NK-92 (cell line): ENCODE data around the gene XPO4.

ENCODE experiments used
- DNase-seq: peaks from one replicate; lab custom pipeline; 2025; ENCODE audit not compliant: unreplicated experiment; lab: John Stamatoyannopoulos, UW

Gene XPO4

DNA sequence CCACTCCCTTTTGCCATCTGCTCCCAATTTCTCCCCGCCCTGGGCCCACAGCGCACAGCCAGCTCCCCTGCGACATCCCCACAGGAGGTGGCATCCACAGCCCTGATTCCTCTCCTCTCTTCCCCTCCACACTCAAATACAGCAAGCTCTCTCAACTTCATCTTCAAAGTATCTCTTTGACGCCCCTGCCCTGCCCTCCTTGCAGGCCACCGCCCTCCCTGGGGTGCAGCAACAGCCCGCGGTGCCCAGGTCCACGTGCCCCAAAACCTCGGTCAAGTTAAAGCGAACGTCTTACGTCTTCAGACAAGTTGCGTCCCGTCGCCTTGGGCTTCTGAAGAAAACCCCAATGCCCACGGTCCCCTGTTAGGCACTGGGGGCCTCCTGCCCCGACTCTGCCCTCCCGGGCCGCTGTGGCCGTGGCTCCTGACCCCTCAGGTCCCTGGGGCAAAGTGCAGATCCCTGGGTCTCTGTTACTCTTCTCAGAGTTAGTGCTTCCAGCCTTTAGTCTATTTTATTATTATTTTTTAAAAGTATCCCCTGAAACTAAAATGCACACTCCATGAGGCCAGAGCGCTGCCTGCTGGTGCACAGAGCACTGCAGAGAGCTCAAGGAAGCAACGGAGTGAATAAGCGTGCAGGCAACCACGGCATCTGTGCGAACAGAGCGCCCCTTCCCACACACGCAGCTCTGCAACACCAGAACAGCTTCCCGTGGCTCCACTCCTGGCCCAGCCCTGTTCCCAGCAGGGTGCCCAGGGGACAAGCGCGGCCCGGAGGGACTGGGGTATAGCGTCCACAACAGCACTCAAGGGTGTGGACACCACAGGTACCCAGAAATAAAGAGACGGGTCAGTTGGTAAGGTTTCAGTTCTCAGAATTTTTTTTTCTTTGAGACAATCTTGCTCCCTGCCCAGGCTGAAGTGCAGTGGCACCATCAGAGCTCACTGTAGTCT lies 172.6 kb downstream of the XPO4 start:
- DNase-seq = no peak

DNA sequence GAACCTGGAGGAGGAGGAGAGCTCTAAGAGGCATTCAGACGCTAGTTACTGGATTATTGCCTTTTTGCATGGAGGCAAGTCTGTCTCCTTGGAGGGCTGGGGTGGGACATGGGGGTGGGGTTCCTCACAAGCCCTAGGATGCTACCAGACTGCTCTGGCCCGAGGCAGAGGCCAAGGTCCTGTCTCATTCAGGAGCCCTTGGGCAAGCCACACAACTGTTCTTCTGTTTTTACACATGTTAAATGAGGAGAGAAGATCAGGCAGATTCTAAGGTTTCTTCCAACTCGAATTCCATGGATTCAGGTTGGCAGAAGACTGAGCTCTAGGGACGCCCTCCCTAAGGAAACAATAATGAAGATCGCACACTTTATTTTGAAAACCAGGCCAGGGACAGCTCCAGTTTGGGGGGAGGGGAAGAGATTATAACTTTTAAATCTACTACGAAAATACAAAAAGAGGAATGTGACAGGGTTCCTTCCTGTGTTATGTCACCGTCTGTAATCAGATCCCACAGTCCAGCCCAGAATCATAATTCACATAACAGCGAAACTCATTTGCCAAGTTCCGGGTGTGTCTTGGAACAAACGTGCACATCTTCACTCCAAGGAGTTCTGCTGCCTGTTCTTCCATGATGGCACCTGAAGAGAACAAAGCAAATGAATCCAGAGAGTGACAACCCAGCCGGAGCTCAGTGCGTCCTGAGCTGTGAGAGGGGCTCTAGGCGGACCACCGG lies 173.8 kb downstream of the XPO4 start:
- DNase-seq = no peak

DNA sequence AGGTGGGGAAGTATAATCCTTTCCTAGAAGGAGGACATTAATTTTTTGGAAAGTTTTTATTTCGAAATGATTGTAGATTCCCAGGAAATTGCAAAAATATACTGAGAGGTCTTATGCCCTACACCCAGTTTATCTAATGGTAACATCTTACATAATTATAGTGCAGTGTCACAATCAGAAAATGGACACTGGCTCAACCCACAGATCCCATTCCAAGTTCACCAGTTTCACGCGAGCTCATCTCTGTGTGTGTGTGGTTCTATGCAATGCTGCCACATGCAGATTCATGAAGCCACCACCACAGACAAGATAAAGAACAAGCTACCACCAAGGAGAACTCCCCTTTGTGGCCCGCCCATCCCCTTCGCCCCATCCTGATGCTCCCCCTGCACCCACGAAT lies 174.7 kb downstream of the XPO4 start:
- no peak for DNase-seq
